Superior temporal gyrus (tissue), 1 donor: Measurements from ENCODE around the gene TGM3.

Source experiments
- DNase-seq: peaks from one replicate; pipeline ENCODE4 v3.0.0-alpha.2; 2016; ENCODE audit errors: extremely low spot score

TGM3 gene

DNA sequence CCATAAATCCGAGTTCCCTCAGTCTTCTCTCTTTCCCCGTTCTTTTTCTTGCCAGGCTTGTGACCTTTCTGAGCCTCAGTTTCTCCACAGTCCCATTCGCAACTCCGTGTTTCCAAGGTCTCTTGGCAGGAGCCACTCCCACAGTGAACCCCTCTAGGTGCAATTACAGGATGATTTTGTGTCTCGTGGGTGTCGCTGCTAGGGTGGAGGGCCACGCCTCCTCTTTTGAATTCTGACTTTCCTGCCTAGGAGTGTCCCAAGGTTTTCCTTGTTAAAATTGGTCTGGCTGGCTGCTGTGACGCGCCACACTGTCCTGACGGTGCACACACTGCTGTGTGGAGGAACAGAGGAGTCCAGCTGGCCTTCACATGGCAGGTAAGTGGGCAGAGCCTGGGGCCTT lies 84.8 kb downstream of the TGM3 start, which contains the start of gene TGM6:
Gene TGM6 (plus strand): TSS at position 301 of the 400 bp plus-strand sequence. CDS start 68 bp downstream, at position 369.
- no peak for DNase-seq

DNA sequence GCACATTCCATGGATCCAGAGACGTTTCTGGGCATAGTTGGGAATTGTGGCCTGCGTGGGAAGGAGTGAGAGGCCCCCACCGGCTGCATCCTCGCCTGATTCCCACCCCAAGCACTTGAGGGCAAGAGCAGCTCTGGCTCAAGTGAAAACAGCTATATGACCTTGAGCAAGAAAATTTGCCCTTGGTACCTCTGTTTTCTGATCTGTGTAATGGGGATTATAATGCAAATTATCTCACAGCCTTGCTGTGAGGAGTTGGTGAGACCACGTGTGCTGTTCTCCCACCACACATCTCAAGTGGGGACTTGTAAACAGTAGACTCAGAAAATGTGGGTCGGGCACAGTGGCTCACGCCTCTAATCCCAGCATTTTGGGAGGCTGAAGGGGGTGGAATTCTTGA lies 85.5 kb downstream of the TGM3 start:
- DNase-seq: no peak

DNA sequence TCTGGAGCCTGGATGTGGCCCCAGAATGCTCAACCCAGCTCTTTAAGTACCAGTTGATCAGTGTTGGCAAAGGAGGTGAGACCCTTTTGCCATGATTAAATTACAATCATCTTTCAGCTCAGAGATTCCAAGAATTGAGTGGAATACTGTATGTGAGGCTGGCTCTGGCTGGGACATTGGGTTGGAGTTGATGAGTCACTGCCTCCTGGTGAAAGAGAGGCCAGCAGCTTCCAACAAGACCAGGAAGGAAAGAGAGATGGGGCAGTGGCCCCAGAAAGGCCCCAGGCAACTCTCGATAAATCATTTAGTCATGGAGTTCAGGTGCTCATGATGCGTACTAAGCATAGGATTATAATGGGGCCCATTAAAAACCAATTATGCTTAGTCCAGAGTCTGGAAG lies 87.0 kb downstream of the TGM3 start:
- DNase-seq: no peak

DNA sequence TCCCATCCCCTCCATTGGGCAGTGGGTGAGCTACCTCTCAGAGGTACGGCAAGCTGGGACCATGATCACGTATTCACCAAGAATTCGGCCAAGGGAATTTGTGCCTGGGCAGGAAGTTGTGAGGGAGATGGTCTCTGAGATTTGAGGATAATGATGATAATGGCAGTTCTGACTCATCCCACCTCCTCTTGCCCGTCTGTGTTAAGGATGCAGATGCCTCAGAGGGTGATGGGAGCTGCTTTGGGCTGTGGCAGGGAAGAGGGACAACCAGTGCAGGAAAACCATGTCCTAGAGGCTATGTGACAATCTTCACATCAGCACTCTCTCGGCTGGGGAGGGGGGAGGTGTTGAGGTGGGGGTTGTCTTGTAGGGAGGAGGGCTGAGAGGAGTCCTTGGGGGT lies 89.2 kb downstream of the TGM3 start:
- no peak for DNase-seq

DNA sequence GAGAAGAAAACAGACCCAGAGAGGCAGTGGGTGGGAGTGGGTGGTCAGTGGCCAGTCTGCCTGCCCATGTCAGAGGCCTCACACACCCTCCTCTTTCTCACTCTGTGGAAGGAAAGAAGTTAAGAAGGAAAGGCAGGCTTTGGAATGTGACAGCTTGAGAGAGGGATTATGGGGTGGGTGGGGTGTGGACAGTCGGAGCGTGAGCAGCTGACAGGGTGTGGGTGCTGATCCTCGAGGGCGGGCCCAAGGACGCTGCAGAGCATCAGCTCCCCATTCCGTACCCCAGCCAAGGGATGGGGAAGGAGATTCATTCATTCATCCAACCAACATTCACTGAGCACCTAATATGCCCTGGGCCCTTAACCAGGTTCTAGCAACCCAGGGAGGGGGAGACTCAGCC lies 89.7 kb downstream of the TGM3 start:
- no peak for DNase-seq

DNA sequence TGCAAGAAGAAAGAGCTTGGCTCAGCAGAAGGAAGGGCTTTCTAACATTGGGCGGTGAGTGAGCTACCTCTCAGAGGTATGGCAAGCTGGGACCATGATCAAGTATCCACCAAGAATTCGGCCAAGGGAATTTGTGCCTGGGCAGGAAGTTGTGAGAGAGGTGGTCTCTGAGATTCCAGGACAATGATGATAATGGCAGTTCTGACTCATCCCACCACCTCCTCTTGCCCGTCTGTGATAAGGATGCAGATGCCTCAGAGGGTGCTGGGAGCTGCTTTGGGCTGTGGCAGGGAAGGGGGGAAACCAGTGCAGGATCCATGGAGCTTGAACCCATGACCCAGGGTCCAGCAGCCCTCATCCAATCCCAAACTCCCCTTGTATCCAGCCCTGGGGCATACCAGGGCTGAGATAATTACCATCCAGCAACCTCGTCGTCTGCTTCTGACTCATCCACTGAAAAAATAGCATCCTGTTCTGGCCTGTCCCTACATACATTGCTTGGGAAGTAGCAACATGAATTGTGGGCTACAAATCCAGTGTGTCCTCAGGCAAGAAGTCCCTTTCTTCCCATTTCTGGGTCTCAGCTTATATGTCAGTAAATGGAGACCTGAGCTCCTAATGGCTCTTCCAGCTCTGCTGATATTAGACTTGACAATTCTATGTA lies 90.8 kb downstream of the TGM3 start:
- no peak for DNase-seq

DNA sequence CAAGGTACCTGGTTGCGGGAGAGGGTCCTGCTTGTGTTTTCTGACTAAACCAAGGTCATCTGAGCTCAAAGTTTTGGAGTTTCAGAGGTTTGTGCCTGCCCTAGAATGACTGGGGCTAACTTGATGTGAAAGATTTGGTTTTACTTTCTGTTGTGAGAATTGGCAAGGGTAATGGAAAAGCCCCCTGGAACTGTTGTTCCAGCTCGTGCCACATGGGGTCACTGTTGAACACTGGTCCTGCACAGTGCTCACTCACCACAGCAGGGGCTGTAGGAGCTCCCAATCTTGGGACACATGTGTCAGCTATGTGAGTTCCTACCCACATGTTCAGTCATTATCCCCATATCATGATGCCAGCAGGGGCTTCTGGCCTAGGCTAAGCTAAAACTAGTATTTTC lies 91.4 kb downstream of the TGM3 start:
- no peak for DNase-seq

DNA sequence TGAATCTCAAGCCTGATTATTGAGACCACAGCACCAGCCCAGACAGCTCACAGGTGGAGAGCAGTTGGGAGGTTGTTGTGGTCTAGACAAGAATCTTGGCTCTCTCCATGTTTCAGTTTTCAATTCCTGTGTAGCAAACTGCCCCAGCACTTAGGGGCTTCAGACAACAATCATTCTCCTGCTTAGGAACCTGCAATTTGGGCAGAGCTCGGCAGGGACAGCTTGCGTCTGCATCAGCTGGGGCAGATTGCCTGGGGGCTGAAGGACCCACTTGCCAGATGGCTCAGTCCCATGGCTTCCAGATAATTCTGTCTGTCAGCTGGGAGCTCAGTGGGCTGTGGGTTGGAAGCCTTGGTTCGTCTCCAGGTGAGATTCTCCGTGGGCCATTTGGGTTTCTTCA lies 91.8 kb downstream of the TGM3 start:
- no peak for DNase-seq
